Ishikawa (cell line): ENCODE measurements around the gene KCNQ5.

Experiments
- CEBPB ChIP-seq: IDR thresholded peaks from 2 replicates; pipeline ENCODE4 v1.6.1; 2012
- CREB1 ChIP-seq: IDR thresholded peaks from 2 replicates; pipeline ENCODE4 v1.6.1; 2012; ENCODE audit warnings: low read depth
- EP300 ChIP-seq: IDR thresholded peaks from 2 replicates; pipeline ENCODE4 v1.6.1; 2012; ENCODE audit warnings: borderline replicate concordance
- NFIC ChIP-seq: IDR thresholded peaks from 2 replicates; pipeline ENCODE4 v1.6.1; 2012
- RAD21 ChIP-seq: IDR thresholded peaks from 2 replicates; pipeline ENCODE4 v1.6.1; 2012; ENCODE audit warnings: low read depth
- TAF1 ChIP-seq: IDR thresholded peaks from 2 replicates; pipeline ENCODE4 v1.6.1; 2012; ENCODE audit warnings: low read depth, mild to moderate bottlenecking
- TEAD4 ChIP-seq: IDR thresholded peaks from 2 replicates; pipeline ENCODE4 v1.6.1; 2012
- ZBTB7A ChIP-seq: IDR thresholded peaks from 2 replicates; pipeline ENCODE4 v1.6.1; 2012; ENCODE audit warnings: low read depth
- TF ChIP-seq, protein P1 (sequence below): IDR thresholded peaks from 2 replicates; pipeline ENCODE4 v1.6.1; 2012; ENCODE audit warnings: low read depth, mild to moderate bottlenecking

DNA sequence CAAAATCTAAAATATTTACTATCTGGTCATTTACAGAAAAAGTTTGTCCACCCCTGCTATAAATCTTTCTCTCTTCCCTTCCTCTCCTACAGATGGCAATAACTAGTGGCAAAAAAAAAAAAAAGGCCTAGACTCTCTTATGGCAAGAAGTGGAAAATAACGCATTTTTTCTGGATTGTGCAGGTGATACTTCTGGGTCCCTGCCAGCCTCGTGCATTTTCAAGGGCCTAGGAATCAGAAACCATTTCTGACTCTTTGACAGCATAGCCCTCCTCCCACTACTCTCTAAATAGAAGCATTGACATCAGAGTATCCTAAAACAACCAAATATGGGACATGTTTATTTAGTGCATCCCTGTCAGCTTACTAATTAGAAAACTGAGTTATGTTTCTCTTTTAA is 352.4 kb downstream of the KCNQ5 start:
- TF ChIP-seq ZBTB7A (no peak), TEAD4 (no peak), CREB1 (no peak), EP300 (no peak), NFIC (no peak), CEBPB (no peak), TAF1 (no peak), RAD21 (no peak)
- TF ChIP-seq, protein P1, sequence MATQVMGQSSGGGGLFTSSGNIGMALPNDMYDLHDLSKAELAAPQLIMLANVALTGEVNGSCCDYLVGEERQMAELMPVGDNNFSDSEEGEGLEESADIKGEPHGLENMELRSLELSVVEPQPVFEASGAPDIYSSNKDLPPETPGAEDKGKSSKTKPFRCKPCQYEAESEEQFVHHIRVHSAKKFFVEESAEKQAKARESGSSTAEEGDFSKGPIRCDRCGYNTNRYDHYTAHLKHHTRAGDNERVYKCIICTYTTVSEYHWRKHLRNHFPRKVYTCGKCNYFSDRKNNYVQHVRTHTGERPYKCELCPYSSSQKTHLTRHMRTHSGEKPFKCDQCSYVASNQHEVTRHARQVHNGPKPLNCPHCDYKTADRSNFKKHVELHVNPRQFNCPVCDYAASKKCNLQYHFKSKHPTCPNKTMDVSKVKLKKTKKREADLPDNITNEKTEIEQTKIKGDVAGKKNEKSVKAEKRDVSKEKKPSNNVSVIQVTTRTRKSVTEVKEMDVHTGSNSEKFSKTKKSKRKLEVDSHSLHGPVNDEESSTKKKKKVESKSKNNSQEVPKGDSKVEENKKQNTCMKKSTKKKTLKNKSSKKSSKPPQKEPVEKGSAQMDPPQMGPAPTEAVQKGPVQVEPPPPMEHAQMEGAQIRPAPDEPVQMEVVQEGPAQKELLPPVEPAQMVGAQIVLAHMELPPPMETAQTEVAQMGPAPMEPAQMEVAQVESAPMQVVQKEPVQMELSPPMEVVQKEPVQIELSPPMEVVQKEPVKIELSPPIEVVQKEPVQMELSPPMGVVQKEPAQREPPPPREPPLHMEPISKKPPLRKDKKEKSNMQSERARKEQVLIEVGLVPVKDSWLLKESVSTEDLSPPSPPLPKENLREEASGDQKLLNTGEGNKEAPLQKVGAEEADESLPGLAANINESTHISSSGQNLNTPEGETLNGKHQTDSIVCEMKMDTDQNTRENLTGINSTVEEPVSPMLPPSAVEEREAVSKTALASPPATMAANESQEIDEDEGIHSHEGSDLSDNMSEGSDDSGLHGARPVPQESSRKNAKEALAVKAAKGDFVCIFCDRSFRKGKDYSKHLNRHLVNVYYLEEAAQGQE: no peak
